GM19467 (cell line): ENCODE data around the gene GSN.

ENCODE experiments used
- ATAC-seq: cut with Tn5 transposase; IDR thresholded peaks from one replicate; pipeline ENCODE4 v1.9.1; 2021; ENCODE audit warnings: mild to moderate bottlenecking, moderate library complexity; ENCODE audit not compliant: unreplicated experiment

Gene GSN

DNA sequence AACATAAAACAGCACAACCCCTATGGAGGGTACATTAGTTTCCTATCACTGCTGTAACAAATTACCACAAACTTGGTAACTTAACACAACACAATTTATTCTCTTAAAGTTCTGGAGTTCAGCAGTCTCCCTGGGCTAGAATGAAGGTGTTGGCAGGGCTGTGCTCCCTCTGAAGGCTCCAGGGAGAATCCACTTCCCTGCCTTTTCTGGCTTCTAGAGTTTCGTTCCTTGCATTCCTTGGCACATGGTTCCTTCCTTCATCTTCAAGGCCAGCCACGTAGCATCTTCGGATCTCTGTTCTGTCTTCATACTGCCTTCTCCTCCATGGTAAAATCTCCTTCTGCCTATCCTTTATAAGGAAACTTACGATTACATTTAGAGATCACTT, 25.0 kb upstream of the GSN start:
- no peak for ATAC-seq

GRCh38 chr9:121246821-121247561, 21.0 kb upstream of the GSN start:
- no peak for ATAC-seq

- no peak for ATAC-seq
Measured at GRCh38 chr9:121249563-121249962, 18.4 kb upstream of the GSN start.

GRCh38 chr9:121252104-121252851, 15.7 kb upstream of the GSN start:
- no peak for ATAC-seq

GRCh38 chr9:121253162-121253561, 14.8 kb upstream of the GSN start:
- ATAC-seq = no peak

GRCh38 chr9:121253821-121254501, 14.0 kb upstream of the GSN start:
- ATAC-seq = no peak

GRCh38 chr9:121259498-121259897, 8.5 kb upstream of the GSN start:
- no peak for ATAC-seq

- no peak for ATAC-seq
Measured at GRCh38 chr9:121259935-121260334, 8.0 kb upstream of the GSN start.

- ATAC-seq = no peak
Measured at GRCh38 chr9:121260457-121261106, 7.4 kb upstream of the GSN start.

GRCh38 chr9:121261107-121261460, 6.9 kb upstream of the GSN start:
- no peak for ATAC-seq

DNA sequence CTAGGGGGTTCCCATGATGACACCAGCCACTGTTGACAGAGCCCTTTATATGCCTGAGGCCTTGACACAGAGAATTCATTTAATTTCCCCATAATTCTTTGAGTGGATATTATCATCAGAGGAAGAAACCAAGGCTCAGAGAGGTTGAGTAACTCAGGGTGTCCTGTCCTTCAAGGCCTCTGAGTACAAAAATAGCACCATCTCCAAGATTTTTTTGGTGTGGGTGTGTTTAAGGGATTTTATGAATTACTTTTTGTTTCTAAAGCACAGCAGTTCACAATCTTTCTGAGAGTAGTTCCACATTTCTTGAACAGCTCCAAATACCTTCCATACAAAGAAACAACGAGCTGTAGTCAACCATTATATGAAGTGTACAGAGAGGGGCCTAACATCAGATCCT, 6.2 kb upstream of the GSN start:
- no peak for ATAC-seq

DNA sequence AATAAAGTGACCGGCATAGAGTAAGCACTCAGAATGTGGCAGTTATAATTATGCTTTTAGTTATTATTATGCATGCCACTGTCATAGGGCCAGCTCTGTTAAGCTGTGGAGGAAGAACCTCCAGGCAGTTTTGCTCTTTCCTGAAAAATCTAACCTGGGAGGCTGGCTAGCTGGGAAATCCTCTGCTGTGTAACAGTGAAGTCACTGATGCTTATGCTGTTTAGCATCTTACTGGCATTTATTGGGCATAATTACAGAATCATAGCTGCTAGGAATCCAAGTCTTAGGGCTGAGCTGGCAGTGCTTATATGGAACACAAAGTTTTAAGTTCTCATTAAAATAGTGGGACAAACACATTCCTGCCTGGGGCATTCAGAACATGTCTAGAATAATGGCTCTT, 5.5 kb upstream of the GSN start:
- ATAC-seq = no peak

DNA sequence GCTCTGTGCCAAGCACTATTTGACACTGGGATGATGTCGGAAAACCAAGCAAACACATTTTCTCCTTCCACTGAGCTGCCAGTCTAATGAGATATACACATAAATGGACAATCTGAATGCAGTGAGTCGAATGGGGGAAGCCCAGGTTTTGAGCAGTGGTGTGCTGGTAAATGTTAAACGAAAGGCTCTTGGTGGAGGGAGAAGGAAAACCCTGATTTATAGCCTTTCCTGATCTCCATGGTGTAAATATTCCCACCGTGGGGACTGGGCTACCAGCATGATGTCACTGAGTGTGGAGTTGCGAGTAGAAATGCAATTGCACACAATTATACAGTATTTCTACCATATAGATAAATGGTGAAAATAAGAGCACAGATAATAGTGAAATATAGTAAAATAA, 5.0 kb upstream of the GSN start:
- ATAC-seq = no peak

DNA sequence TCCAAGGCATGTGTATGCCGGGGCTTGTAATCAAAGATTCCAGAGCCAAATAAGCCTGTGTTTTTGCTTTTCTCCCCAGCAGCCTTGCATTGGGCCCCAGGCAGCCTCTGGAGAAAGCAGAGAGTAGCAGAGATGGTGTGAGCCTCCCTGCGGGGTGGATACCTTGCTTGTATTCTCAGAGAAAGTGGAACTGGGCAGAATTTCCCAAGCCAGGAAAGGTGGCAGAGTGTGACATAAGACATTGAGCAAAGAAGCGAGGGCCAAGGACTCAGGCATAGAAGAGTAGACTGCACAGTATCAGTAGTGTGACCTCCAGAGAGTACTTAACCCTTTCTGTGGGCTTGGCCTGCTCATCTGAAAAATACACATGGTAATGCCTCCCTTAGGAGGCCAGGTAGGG, 1.6 kb upstream of the GSN start:
- ATAC-seq = no peak

DNA sequence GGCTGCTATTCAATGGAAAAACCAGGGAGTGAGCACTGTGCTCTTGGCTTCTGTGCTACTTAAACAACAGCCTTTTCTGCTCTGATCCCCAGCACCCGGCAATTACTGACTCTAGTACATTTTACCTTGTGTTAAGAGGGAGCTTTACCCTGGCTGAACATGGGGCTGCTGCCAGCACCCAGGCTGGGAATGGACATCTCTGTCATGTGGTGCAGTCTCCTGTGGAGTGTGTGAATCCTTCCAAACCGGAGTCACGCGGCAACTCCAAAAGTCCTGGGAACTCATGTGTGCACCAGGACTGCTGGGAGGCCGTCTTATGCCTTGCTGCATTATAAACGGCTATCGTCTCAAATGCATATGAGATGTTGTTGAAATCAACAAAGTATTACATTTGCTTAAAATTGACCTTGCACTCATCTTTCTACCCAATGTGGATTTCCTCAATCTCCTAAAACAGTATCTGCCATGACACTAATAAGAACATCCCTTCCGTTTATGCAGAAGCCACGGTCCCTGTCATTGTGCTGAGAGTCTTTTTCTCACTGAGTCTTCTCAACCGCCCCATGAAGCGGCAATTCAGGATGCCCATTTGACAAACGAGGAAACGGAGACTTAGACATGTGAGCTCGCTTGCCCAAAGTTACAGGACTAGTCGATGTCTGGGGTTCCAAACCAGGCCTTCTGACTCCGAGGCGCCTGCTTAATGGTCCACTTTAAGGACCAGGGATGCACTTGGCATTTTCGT, 884 bp upstream of the GSN start:
- ATAC-seq = no peak

- no peak for ATAC-seq
Measured at GRCh38 chr9:121268598-121268850, 562 bp downstream of the GSN start.

- ATAC-seq = no peak
Measured at GRCh38 chr9:121268851-121269641, 1.1 kb downstream of the GSN start.

- no peak for ATAC-seq
Measured at GRCh38 chr9:121269642-121270254, 1.8 kb downstream of the GSN start.

DNA sequence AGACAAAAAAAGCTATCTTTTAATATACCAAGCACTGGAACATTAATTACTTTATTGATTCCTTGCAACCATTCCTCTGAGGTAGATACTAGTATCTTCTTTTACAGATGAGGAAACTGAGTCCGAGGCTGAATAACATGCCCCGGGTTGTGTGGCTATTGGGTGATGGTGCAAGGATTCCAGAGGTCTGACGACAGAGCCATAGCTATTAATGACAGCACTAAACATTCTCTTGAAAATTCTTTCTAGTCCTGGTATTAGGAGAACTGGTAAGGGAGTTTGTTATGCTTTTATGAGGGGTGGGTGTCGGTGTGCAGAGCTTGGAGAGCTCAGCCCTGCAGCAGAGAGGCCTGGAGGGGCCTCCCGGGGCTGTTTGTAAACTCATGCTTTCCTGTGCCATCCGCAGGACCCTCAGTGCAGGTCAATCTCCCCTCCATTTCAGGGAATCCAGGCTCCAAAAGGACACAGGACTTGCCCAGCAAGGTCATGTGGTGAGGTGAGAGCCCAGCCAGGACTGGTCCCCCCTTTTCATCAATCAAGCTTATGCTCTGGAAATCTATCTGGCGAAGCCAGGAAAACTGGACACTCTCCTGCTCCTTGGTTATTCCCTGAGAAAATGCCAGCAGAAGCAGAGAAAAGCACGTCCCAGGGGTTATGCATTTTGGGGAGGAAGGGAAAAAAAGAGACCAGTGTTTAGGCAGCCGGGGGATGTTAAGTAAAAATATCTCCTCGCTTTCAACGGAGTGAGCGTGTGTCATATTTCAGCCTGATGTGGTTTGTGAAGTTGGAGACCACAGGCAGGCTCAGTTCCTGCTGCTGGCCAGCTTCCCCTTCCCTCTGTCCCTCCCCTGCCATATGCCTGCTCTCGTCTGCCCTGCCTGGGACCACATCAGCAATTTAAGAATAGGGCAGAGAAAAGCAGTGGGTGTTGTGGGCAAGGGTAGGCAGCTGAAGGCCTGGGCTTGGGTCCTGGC, 3.7 kb downstream of the GSN start:
- ATAC-seq = no peak
